ENCODE data around the gene BAIAP3.
"Not testable (repeated sequence)": the region's sequence is repeated elsewhere in the genome, so short reads cannot be mapped to it uniquely, and the experiment has no call there.

BAIAP3 gene

DNA sequence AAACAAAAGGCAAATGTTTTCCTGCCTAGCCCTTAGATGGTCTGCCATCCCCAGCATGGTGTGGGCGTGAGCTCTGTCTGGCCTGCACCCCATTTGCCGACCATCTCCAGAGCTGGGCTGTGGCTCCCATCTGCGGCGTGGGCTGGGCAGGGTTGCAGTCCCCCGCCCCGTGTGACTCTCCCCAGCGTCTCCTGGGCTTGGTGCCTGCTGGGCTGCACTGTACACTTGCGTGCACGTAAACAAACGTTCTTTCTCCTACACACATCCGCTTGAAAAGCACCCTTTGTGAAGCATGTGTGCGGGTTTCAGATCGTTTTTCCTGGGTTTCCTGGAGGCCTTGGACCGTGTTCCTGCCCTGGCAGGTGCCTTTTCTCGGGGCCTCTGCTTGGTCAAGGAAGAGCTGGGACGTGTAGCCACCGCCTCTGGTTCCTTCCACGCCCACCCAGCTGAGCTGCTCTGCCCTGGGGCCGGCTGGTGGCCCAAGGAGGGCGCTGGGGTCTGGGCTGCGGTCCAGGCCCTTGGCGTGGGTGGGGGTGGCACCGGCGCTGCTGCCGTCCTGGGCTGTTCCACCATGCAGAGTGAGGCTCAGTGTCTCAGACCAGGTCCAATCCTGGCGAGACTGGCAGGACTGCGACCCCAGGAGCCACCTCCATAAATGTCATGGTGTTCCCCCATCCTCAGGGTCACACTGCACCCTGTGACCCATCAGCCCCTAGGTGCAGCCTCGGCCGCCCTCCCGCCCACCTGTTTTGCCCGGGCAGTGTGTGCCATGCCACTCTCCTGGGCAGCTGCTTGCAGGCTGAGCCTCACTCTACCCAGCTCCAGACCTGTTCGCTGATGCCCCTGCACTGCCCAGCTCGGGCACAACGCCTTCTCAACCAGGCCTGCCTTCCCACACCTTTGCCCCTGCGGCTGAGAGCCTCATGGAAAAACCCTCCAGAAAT, 9.9 kb upstream of the BAIAP3 start:
- peaks cover 60% of the 10 kb centered on the region for H3K36me3 ChIP-seq (ENCODE audit: insufficient read depth, low read depth, low read length)
- no peak overlapping the region for H3K9ac ChIP-seq (ENCODE audit: low read depth, low read length)
- no peak overlapping the region for H3K27ac ChIP-seq (ENCODE audit: low read length)
- no peaks in the 10 kb centered on the region for H3K9me3 ChIP-seq (ENCODE audit: insufficient read depth, low read depth, low read length)
- H3K27me3 ChIP-seq (ENCODE audit: insufficient read depth, low read length): no peaks in the 10 kb centered on the region
- no peak overlapping the region for H3K4me3 ChIP-seq (ENCODE audit: low read length)
- H3K4me1 ChIP-seq (ENCODE audit: insufficient read depth, low read length): no peaks in the 10 kb centered on the region

DNA sequence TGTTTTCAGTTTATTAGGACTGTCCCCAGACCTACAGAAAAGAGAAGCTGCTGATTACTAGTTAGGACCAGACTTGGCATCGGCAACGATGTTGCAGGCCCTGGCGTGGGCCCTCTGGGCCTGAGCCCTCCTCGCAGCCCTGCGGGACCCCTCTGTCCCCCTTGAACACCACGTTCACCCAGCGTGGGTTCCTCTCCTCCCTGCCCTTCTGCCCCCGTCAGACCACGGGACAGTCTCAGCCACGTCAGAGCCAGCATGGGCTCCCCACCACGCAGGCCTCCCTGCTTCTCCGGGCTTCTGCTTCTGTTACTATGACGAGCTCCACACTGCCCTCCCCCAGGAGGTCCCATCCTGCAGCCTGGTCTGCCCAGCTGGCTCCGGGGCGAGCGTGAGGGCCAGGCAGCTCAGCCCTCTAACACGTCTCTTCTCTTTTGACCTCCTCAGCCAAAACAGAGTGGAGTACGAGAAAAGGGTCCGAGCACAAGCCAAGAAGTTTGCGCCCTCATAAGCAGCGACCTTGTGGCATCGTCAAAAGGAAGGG, 9.1 kb upstream of the BAIAP3 start:
- H3K9me3 ChIP-seq (ENCODE audit: insufficient read depth, low read depth, low read length): no peaks in the 10 kb centered on the region
- H3K27ac ChIP-seq (ENCODE audit: low read length): no peak overlapping the region
- H3K36me3 ChIP-seq (ENCODE audit: insufficient read depth, low read depth, low read length): peaks cover 52% of the 10 kb centered on the region
- H3K4me1 ChIP-seq (ENCODE audit: insufficient read depth, low read length): no peaks in the 10 kb centered on the region
- no peaks in the 10 kb centered on the region for H3K27me3 ChIP-seq (ENCODE audit: insufficient read depth, low read length)
- no peak overlapping the region for H3K4me3 ChIP-seq (ENCODE audit: low read length)
- no peak overlapping the region for H3K9ac ChIP-seq (ENCODE audit: low read depth, low read length)

DNA sequence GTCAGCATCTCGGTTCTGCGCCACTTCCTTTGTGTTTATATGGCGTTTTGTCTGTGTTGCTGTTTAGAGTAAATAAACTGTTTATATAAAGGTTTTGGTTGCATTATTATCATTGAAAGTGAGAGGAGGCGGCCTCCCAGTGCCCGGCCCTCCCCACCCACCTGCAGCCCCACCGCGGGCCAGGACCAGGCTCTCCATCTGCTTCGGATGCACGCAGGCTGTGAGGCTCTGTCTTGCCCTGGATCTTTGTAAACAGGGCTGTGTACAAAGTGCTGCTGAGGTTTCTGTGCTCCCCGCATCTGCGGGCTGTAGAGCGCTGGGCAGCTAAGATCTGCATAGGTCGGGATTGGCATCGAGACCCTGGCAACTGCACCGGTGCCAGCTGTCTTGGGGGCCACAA, 8.2 kb upstream of the BAIAP3 start:
- Histone ChIP-seq H3K27me3 (ENCODE audit: insufficient read depth, low read length) (no peaks in the 10 kb centered on the region), H3K9ac (ENCODE audit: low read depth, low read length) (no peak overlapping the region), H3K36me3 (ENCODE audit: insufficient read depth, low read depth, low read length) (peaks cover 43% of the 10 kb centered on the region), H3K9me3 (ENCODE audit: insufficient read depth, low read depth, low read length) (peaks cover 4% of the 10 kb centered on the region; the same call in 1 of the 2 replicates), H3K27ac (ENCODE audit: low read length) (no peak overlapping the region), H3K4me1 (ENCODE audit: insufficient read depth, low read length) (no peaks in the 10 kb centered on the region), H3K4me3 (ENCODE audit: low read length) (no peak overlapping the region)

DNA sequence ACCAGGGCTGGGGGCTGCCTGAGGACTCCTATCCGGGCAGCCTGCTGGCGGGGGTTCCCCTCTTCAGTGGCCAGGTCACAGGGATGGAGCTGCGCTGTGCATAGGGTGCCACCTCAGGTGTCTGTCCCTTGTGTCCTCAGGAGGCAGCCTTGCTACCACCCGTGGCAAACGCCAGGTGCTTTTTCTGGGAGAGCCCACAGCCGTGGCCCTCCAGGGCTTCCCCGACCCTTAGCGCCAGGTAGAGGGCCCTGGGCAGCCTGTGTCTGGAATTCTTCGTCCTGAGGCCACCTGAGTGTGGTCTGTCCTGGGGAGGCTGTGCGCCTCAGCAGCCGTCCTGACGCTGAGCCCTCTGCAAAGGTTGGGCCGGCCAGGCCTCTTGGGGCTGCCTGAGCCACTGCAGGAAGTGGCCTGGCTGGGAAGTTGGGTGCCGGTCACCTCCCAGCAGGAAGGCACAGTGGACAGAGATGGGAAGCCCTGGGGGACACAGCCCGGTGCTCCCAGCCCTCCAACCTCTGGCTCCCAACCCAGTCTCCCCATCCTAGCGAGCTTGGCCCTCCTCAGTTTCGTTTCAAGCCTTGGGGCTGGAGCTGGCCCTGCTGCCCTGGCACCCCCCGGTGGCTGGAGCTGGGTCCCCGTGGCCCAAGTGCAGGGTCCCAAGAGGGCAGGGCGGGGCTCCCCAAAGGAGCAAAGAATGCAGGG, 7.6 kb upstream of the BAIAP3 start:
- Histone ChIP-seq H3K36me3 (ENCODE audit: insufficient read depth, low read depth, low read length) (peaks cover 38% of the 10 kb centered on the region), H3K4me3 (ENCODE audit: low read length) (no peak overlapping the region), H3K4me1 (ENCODE audit: insufficient read depth, low read length) (no peaks in the 10 kb centered on the region), H3K9me3 (ENCODE audit: insufficient read depth, low read depth, low read length) (peaks cover 6% of the 10 kb centered on the region; the same call in 1 of the 2 replicates), H3K27ac (ENCODE audit: low read length) (no peak overlapping the region), H3K9ac (ENCODE audit: low read depth, low read length) (no peak overlapping the region), H3K27me3 (ENCODE audit: insufficient read depth, low read length) (no peaks in the 10 kb centered on the region)

DNA sequence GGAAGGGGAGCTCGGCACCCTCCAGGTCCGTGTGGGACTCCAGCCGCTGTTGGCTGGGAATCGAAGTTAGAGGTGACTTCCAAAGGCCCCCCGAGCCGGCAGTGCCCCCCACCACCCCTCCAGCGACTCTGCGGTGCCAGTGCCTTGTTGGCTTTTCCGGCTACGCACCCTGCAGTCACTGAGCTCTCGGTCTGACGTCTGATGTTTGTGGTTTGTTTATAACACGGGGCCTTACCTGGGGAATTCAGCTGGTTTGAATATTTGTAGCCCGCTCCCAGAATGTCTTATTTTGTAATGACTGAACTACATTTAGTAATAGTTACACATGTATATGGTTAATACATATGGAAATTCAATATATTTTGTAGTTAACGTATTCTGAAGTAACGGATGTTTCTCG, 7.1 kb upstream of the BAIAP3 start:
- Histone ChIP-seq H3K27me3 (ENCODE audit: insufficient read depth, low read length) (peaks cover 3% of the 10 kb centered on the region; the same call in 1 of the 2 replicates), H3K36me3 (ENCODE audit: insufficient read depth, low read depth, low read length) (peaks cover 32% of the 10 kb centered on the region), H3K9me3 (ENCODE audit: insufficient read depth, low read depth, low read length) (peaks cover 6% of the 10 kb centered on the region; the same call in 1 of the 2 replicates), H3K27ac (ENCODE audit: low read length) (no peak overlapping the region), H3K9ac (ENCODE audit: low read depth, low read length) (no peak overlapping the region), H3K4me1 (ENCODE audit: insufficient read depth, low read length) (no peaks in the 10 kb centered on the region), H3K4me3 (ENCODE audit: low read length) (no peak overlapping the region)

DNA sequence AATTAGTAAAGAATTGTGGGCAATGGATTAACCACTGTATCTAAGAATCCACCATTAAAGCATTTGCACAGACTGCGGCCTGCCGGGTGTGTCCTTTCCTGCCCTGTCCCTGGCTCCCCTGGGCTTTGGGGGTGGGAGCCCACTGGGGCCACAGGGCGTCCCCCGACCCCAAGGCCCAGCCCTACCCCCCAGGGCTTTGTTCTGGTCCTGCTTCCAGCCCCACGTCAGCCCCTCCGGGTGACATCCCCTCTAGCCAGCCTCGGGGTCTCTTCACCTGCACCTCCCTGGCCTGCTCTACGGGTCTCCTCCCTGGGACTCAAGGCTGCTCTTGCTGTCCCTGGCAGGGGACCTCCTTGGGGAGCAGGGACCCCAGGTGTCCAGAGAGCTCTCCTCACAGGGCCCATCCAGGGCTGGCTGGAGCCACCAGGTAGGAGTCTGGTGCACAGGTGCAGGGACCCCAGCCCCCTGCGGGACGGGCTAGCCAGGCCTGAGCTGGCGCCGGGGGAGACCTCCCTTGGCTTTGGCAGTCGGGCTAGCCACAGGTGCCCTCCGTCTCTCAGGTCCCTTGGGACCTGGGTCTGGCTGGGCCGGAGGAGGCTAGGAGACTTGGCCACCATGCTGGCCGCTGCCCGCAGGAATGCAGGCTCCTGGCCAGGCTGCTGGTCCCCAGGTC, 6.4 kb upstream of the BAIAP3 start:
- Histone ChIP-seq H3K9ac (ENCODE audit: low read depth, low read length) (no peak overlapping the region), H3K9me3 (ENCODE audit: insufficient read depth, low read depth, low read length) (peaks cover 6% of the 10 kb centered on the region; the same call in 1 of the 2 replicates), H3K27ac (ENCODE audit: low read length) (no peak overlapping the region), H3K4me3 (ENCODE audit: low read length) (no peak overlapping the region), H3K4me1 (ENCODE audit: insufficient read depth, low read length) (peaks cover 2% of the 10 kb centered on the region; the same call in 1 of the 2 replicates), H3K27me3 (ENCODE audit: insufficient read depth, low read length) (peaks cover 10% of the 10 kb centered on the region), H3K36me3 (ENCODE audit: insufficient read depth, low read depth, low read length) (peaks cover 26% of the 10 kb centered on the region)

DNA sequence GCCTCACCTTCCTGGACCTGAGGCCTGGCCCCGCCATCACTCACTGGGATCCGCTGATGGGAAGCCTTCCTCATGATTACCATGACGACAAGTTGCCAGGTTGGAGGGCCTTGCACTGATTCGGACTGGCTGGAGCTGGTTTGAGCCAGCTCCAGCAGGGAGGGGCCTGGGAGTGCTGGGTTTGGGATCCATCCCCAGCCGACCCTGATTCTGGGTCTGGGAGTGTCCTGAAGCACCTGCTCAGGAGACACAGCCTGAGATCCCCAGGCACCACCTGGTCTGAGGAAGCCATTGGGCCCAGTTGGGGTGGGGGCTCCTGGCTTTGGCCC, 5.9 kb upstream of the BAIAP3 start:
- peaks cover 15% of the 10 kb centered on the region for H3K27me3 ChIP-seq (ENCODE audit: insufficient read depth, low read length)
- H3K4me3 ChIP-seq (ENCODE audit: low read length): no peak overlapping the region
- peaks cover 5% of the 10 kb centered on the region; the same call in 1 of the 2 replicates for H3K4me1 ChIP-seq (ENCODE audit: insufficient read depth, low read length)
- no peak overlapping the region for H3K27ac ChIP-seq (ENCODE audit: low read length)
- H3K9ac ChIP-seq (ENCODE audit: low read depth, low read length): no peak overlapping the region
- H3K36me3 ChIP-seq (ENCODE audit: insufficient read depth, low read depth, low read length): peaks cover 22% of the 10 kb centered on the region
- H3K9me3 ChIP-seq (ENCODE audit: insufficient read depth, low read depth, low read length): peaks cover 6% of the 10 kb centered on the region; the same call in 1 of the 2 replicates

DNA sequence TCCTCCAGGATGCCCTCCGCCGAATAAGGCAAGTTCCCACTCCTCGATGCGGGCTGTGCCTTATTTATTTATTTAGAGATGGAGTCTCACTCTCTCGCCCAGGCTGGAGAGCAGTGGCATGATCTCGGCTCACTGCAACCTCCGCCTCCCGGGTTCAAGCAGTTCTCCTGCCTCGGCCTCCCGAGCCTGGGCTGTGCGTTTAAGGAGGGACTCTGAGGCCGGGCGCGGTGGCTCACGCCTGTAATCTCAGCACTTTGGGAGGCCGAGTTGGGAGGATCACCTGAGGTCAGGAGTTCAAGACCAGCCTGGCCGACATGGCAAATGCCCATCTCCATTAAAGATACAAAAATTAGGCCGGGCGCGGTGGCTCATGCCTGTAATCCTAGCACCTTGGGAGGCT, 5.3 kb upstream of the BAIAP3 start:
- not testable (repeated sequence) for H3K4me1 ChIP-seq (ENCODE audit: insufficient read depth, low read length); H3K27ac ChIP-seq (ENCODE audit: low read length); H3K9me3 ChIP-seq (ENCODE audit: insufficient read depth, low read depth, low read length); H3K9ac ChIP-seq (ENCODE audit: low read depth, low read length); H3K4me3 ChIP-seq (ENCODE audit: low read length)
- Histone ChIP-seq H3K27me3 (ENCODE audit: insufficient read depth, low read length) (peaks cover 20% of the 10 kb centered on the region), H3K36me3 (ENCODE audit: insufficient read depth, low read depth, low read length) (peaks cover 20% of the 10 kb centered on the region)

DNA sequence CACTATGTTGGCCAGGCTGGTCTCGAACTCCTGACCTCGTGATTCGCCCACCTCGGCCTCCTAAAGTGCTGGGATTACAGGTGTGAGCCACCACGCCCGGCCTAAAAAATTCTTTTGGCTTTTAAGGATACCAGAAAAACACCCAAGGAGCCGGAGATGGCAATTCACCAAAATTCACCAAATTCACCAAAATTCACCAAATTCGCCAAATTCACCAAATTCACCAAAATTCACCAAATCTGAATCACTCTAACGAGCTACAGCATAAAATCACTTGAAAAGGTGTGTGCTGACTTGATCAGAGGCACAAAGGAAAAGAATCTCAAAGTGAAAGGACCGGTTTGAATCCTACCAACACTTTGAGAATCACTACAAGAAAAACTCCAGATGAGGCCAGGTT, 4.5 kb upstream of the BAIAP3 start:
- H3K9ac ChIP-seq (ENCODE audit: low read depth, low read length); H3K4me1 ChIP-seq (ENCODE audit: insufficient read depth, low read length); H3K27ac ChIP-seq (ENCODE audit: low read length); H3K9me3 ChIP-seq (ENCODE audit: insufficient read depth, low read depth, low read length); H3K4me3 ChIP-seq (ENCODE audit: low read length): not testable (repeated sequence)
- peaks cover 29% of the 10 kb centered on the region for H3K27me3 ChIP-seq (ENCODE audit: insufficient read depth, low read length)
- peaks cover 12% of the 10 kb centered on the region; the same call in 1 of the 2 replicates for H3K36me3 ChIP-seq (ENCODE audit: insufficient read depth, low read depth, low read length)

DNA sequence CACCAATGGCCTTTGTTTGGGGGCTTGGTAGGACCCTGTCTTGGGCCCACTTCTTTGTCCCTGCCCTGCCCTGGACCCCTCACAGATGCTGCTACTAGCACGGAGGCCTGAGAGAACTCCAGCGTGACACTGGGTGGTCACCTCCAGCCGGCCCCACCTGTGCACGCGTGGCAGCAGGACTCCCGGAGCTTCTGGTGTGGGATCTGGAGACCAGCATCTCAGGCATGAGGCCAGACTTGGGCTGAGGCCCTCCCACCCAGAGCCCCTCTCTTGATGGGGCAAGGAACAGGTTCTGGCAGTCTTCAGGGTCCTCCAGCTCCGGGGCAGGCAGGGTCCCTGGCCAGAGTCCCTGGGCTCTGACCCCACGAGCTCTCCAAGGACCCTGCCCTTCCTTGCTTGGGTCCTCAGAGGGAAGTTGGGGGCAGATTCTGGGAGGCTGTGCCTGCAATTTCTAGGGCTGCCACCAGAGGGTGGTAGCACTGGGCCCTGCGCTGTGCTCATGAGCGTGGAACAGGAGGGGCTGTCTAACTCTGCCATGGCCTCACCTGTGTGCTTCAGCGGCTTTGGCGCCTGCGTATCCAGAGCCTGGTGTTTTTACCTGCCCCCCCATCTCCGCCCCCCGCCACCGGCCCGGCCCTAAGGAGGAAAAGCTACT, 3.1 kb upstream of the BAIAP3 start:
- H3K9ac ChIP-seq (ENCODE audit: low read depth, low read length): no peak overlapping the region
- H3K27ac ChIP-seq (ENCODE audit: low read length): no peak overlapping the region
- peaks cover 6% of the 10 kb centered on the region; the same call in 1 of the 2 replicates for H3K9me3 ChIP-seq (ENCODE audit: insufficient read depth, low read depth, low read length)
- no peak overlapping the region for H3K4me3 ChIP-seq (ENCODE audit: low read length)
- H3K4me1 ChIP-seq (ENCODE audit: insufficient read depth, low read length): peaks cover 5% of the 10 kb centered on the region; the same call in 1 of the 2 replicates
- peaks cover 43% of the 10 kb centered on the region for H3K27me3 ChIP-seq (ENCODE audit: insufficient read depth, low read length)
- no peaks in the 10 kb centered on the region for H3K36me3 ChIP-seq (ENCODE audit: insufficient read depth, low read depth, low read length)

All from iPS-20b (cell line).